DMS153 treated with DMSO at 0.1 percent for 48 hours (cell line): ENCODE data around the gene PRICKLE4.
"Not testable (repeated sequence)": the region's sequence is repeated elsewhere in the genome, so short reads cannot be mapped to it uniquely, and the experiment has no call there.

Experiments
- DNase-seq: peaks from one replicate; lab custom pipeline; 2025; ENCODE audit not compliant: unreplicated experiment; lab: John Stamatoyannopoulos, UW

The PRICKLE4 gene

DNA sequence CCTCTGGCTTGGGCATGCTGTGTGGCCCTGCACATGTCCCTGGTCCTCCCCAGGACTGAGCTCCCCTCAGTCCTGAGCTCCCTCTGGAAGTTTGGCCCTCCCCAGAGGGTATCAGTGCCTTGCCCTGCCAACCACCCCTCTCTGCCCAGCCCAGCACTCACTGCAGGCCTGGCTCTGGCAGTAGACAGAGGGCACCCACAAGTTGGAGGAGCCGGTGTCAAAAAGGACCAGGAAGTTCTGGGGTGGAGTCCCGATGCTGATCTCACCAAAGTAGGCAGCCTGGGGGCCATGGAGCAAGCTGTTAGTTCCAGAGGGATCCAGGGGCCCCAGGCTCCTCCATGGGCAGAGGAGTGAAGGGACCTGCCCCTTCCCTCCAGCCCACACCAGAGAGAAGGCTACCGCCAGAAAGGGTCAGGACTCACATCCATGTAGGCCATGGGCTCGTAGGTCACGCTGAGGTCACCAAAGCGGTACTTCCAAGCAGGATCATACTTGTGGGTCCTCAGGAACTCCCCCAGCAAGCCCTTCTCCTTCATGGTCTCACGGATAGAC lies 36.3 kb upstream of the PRICKLE4 start:
- no peak for DNase-seq

DNA sequence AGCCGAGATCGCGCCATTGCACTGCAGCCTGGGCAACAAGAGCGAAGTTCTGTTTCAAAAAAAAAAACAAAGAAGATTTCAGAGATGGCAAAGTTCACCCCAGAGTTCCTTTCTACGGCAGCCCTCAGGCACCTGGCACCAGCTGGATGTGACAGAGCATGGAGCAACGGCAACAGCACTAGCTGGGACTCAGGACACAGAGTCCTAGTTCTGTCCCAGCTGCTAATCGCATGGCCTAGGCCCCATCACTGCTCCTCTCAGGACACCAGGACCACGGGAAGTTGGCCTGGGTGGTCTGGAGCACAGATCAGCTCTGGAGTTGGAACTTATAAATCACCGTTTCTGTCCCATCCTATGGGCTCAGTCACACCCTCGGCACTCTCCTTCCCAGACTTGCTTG lies 34.5 kb upstream of the PRICKLE4 start:
- no peak for DNase-seq

DNA sequence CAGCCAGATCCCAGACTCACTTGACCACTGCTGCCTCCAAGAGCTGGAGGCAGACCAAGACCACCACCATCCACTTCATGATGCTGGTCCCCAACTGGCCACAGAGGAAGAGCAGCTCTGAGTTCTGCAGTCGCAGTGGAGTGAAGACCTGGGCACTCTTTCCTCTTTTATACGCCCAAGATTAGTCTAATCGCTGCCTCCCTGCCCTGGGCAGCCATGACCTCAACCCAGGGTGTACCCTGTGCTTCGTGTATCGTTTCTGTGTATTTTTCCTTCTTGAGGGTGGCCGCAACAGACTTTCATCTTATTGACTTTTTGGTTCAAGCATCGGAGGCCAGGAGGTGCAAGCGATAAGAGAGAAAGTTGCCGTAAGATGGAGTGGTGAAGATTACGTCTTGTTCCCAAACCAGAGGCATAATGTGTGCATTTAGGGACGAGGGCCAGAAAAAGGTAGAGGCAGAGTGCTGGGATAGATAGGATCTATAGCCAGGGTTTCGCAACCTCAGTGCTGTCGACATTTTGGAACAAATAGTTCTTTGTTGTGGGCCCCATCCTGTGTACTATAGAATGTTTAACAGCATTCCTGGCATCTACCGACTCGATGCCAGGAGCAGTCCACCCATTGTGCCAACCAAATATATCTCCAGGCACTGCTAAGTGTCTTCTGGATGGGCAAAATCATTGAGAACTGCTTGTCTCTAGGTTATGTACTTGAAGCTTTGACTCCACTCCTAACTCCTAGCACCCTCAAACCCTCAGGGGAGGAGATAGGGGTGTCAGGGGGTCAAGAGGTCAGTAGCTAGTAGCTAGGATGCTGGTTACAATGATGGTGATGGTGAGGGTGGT lies 33.1 kb upstream of the PRICKLE4 start, which contains the start of gene PGC:
PGC (minus strand) TSS at position 142 of the 846 bp plus-strand sequence; CDS start at position 79, 63 bp downstream.
- DNase-seq, result no peak

DNA sequence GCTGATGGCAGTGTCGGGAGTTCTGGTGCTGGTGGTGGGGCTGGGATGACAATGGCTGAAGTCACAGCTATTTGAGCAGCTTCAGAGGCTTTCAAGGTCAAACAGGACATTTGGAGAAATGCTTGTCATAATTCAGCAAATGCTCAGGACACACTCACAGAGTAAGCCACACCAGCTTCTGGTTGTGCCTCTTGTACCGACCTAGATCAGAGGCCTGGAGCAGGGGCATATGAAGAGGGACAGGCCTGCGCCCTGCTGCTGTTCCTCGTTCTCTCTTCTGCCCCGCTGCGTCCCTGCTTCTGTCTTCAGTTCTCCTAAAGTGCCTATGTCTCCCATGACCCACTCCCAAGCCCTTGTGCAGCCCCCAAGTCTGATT lies 32.5 kb upstream of the PRICKLE4 start:
- DNase-seq, result no peak

DNA sequence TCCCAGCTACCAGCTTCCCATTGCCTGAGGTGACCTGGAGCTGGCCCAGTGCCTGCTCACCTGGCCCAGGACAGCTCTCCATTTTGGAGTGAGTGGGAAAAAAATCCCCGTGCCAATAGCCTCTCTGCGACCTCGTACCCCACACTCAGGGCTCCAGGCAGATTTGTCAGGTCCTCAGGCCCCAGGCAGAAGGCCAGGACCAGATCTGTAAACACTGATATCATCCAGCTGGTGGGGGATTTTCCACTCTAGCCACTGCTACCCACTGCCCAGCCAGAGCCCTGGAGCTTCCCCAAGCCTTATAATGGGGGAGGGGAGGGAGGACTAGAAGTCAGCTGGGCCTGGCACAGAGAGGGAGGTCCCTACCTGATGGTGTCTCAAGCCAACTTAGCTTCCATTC lies 32.0 kb upstream of the PRICKLE4 start:
- no peak for DNase-seq

DNA sequence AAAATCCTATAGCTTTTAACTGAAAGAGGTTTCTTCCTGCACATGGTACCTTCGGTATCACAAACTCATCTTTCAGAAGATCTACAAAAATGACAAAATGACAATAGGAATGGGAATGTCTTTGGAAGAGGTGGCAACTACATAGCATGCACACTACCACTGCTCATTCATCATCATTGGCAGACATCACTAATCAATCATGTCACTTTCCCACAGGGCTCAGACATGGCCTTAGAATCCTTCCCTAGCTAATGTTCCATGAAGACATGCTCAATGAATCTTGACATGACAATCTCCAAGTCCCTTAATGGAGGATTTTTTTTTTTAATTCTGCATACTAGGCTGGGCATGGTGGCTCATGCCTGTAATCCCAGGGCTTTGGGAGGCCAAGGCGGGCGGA lies 30.2 kb upstream of the PRICKLE4 start:
- no peak for DNase-seq

DNA sequence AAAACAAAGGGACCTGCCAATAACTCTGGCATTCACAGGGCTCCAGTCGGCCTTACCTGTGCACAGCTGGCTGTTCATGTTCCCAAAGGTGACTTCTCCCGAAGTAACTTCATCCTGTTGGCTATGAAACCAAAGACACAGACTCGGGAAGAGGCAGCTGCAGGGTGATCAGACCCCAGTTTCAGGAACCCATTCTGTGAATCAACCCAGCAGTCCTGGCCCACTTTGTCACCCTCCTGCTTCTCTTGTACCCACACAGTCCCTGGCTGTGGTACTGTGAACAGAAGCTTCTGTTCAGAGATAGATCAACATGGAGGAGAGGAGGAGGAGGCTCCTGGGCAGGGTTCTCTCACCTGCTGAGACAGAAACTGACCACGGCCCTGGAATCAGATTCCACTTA lies 24.7 kb upstream of the PRICKLE4 start:
- no peak for DNase-seq

DNA sequence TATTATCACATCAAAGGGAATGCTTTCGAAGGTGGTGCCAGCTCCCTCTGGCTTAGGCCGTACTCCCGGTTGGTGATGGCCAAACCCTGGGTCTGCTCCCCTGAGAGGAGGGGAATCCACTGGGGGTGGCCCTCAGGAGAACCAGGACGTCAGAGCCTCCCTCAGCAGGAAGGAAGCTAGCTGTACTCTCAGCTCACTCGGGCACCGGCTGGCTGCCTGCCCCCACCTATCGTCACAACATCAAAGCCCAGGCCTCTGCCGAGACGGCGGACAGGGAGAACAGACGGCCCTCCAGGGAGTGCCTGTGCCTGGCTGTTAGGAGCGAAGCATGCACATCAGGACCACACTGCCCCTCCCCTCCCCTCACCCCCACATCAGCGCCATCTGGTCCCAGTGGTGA lies 24.2 kb upstream of the PRICKLE4 start:
- DNase-seq, result no peak

DNA sequence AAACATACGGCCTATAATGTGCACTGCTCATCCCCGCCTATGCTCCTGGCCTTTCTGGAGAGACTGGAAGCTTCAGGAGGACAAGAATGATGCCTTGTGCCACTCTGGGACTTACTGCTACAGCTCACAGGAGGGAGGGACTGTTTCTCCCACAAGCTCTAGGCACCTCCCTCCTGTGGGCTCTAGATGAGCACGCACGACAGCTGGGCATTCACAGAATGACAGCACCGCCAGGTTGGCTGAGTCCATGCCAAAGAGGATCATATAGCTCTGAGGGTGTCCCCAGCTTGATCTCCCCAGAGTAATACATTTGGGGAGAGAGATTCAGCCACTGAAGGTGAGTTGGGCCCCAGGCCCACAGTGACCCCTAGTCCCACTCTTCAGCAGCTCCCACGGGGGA lies 23.3 kb upstream of the PRICKLE4 start:
- no peak for DNase-seq

DNA sequence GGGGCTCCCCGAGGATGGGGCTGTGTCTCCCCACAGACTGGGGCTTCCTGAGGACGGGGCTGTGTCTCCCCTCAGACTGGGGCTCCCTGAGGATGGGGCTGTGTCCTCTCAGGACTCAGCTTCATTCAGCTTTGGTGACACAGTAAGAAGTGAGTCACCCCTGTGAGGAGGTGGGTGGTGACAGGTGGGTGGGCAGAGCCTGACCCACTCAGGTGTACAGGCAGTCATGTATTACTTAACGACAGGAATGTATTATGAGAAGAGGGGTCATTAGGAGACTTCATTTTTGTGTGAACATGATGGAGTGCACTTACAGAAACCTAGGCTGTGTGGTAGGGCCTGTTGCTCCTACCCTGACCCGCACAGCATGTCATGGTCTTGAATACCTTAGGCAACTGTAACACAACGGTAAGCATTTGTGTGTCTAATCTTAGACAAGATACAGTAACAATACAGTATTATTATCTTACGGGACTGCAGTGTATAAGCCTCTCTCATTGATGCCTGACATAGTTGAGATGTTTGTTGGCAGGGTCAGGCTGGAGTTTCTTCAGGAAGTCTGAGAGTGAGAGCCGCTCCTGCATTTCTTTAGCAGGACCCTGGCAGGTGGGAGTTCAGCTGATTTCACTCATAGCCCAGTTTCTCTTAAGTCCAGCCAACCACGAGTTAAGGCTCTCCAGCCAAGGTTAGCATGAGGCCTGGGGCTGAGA lies 22.5 kb upstream of the PRICKLE4 start:
- no peak for DNase-seq

DNA sequence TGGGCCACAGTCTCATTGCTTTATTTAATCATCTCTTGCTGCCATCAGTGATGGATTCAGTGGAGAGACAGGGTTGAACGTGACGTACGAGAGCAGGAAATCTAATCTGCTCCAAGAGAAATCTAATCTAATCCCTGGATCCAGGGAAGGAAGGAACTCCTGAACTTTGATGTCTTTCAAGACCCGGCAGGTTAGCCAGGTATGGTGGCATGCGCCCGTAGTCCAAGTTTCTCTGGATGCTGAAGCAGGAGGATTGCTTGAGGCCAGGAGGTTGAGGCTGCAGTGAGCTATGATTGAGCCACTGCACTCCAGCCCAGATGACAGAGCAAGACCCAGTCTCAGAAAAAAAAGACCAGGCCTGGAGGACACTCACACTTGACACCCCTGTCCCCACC lies 21.9 kb upstream of the PRICKLE4 start:
- no peak for DNase-seq

DNA sequence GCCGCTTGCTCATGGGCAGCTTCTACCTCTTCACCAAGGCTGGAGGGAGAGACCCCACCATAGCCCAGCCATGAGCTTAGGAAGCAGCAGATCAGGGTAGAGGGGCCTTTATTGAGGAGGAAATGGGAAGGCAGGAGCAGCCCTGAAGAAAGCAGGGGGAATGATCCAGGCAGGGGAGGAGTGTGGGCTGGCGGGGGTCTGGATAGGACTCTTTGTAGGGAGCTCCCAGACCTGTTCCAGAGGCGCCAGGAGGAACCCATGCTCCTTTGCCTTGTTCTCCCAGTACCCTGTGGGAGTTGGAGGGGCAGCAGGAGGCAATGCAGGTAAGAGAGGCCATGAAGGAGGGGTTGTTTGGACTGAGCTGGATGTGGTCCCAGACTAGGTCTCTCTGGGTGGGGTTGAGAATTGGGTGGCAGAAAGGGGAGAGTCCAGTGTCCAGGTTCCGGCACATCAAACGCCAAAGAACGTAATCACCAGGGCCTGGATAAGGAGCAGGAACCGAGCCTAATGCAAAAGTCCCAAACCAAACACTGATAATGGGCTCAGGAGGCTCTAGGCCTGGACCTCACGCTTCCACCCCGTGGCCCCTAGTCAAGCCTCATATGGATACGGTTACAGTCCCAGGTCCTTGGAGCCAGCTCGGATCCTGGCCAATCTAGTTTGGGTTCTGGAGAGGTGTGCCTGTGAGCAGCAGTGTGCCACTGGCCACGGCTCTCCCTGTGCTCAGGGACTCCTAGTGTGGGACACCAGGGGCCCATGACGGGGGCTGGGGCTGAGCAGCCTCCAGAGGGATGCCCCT lies 21.3 kb upstream of the PRICKLE4 start:
- no peak for DNase-seq

DNA sequence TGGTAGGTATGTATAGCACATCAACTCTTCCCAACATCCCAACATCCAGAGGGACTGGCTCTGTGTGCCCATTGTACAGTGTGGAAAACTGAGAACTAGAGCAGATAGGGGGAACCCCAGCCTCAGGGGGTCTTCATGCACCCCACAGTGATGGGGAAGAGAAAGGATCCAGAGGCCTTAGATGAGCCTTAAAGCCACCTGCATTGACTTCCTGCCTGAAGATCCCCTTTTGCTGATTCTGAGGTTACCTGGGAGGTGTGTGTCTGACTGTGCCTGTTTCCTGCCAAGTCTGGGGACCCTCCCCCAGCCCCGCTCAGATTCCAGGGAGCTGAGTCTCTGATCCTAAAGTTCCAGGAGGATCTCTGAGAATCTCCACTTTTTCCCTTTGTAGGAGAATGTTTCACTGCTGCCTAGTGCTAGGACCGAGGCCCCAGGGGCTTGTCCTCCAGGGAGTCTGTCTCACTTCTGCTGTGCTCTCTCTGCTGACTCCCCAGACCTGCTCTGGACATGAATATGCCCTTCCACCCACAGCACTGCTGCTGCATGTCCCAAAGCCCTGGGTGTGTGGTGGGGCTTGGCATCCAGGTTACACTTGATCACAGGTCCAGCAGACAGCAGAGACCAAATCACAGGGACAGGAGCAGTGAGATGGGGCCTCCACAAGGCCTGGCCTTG lies 20.5 kb upstream of the PRICKLE4 start:
- no peak for DNase-seq

DNA sequence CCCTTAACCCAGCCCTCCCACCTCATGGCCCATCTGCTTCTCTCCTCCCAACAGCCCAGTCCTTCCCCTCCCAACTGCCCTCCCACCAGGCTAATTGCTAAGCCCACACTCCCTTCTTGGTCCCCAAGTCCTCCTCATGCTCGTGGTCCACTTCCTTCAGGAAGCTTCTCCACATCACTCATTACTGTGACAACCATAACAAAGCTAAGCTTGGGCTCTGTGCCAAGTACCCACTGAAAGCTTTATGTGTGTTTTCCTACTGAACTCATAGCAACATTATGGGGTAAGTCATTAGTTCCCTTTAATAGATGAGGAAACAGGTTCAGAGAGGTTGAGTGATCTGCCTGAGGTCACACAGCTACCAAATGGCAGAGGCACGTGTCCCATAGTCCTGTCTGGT lies 17.1 kb upstream of the PRICKLE4 start:
- no peak for DNase-seq

DNA sequence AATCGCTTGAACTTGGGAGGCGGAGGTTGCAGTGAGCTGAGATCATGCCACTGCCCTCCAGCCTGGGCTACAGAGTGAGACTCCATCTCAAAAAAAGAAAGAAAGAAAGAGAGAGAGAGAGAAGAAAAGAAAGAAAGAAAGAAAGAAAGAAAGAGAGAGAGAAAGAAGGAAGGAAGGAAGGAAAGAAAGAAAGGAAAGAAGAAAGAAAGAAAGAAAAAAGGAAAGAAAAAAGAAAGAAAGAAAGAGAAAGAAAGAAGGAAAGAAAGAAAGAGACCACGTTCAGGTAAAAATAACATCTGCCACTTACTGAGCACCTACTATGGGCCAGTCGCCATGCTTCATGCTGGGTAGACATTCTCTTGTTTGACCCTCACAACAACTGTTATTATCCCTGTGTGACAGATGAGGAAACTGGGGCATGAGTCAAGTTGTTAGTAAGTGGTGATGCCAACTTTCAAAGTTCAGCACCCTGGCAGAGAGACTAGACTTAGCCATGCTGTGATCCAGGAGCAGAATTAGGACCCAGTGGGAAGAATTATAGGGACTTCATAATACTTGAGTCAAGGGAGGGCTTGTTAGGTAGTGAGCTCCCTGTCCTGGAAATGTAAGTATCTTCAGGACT lies 14.4 kb upstream of the PRICKLE4 start:
- DNase-seq, result not testable (repeated sequence)

DNA sequence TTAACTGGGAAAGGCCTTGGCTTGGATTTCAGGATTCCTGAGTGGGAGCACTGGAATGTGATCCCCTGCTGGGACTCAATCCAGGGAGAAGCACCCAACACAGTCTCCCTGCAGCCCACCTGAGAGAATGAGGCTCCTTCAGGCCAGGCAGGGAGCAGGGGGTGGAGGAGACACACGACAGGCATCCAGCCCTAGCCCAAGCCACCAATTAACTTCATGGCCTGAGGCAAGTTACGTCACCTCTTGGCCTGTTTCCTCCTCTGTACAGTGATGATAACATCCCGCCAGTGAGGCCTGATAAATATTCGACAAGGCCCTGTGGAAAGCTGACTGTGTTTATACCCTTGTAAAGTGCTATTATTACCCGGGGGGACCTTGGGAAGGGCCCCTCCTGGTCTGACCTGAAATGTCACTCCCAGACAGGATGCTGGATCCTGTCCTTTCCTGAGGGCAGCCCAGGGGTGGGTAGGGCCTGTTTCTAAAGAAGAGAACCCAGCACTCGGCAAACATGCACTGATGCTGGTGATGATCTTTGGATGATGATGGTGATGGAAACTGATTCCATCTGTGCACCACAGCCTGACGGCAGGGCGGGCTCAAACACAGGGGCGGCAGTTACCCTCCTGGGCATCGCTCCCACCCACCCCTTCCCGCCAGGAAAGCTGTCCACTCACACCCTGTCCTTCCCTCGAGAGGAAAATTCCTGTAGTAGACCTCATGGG lies 13.3 kb upstream of the PRICKLE4 start:
- no peak for DNase-seq

DNA sequence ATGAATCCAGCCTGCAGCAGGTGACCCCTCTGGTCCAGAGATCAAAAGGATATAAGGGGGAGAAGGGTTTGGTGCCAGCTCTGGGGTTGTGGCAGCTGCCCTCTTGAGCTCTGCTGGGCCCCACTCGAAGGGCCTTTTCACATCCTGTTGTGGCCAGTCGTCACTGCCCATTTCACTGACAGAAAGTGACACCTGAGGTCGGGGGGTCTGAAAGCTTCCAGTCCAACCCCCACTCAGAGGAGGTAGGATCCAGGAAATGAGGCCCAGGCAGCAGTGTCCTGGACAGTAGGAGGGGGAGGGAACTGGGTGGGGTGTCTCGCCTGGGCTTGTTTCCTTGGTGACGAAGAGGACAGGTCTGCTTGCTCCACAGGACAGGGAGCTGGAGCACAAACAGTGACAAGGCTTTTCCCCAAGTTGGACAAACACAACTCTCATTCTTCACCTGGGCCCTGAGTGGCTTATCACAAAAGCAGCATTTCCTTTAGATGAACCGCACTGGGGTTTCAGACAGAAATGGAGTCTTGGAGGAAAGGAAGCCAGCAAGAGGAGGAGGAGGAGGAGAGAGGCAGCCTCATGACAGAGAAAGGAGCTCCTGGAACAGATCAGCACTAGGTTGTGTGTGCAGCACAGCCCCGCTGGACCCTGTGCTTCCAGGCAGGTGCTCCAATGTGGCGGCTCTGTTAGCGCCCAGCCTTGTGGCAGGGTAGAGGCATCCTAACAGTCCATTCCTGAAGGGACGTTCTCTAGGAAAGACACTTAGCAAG lies 11.9 kb upstream of the PRICKLE4 start:
- DNase-seq, result no peak

DNA sequence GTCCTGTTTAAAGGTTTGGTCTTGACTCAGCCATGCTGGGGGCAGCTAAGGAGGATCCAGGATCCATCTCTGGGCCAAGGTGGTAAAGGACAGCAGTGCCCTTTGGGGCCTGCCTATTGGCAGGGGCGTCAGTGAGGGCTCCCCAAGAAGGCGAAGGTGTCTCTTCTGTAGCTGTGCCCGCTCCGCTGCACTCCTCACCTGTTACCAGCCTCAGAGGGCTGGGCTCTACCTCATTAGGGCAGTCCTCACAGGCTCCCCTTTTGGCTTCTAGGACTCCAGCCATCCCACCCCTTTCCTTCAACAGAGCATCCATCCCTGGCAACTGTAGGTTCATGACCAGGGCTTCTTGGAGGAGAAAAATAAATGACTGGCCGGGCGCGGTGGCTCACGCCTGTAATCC lies 11.2 kb upstream of the PRICKLE4 start:
- DNase-seq, result no peak
